ENCODE data around the gene RPS8. TPM values are rescaled to one million over a fixed set of nuclear protein-coding genes. Genes with fewer than 3 reads are reported as not detected.

RPS8 gene
- total and polyA plus RNA-seq, 2 donors from 2014 or later, result 1,449 to 1,538 TPM

- H3K27me3 ChIP-seq (ENCODE audit: control insufficient read depth, insufficient read depth, low read length), result no peaks in the 10 kb centered on the region
- H3K4me1 ChIP-seq (ENCODE audit: control insufficient read depth in 2 of 3, insufficient read depth in 2 of 3, low read depth in 1 of 3, low read length in 3 of 3), result peaks cover 0 to 23% (median 8%) of the 10 kb centered on the region in 3 donors
- H3K36me3 ChIP-seq (ENCODE audit: control insufficient read depth in 2 of 3, insufficient read depth in 3 of 3, low read length in 3 of 3), result no peaks in the 10 kb centered on the region
- H3K9me3 ChIP-seq (ENCODE audit: control insufficient read depth in 2 of 3, insufficient read depth in 1 of 3, low read length in 3 of 3), result no peaks in the 10 kb centered on the region
- no peak overlapping the region for H3K4me3 ChIP-seq (ENCODE audit: low read length in 3 of 3)
- TF ChIP-seq CTCF (IDR thresholded peaks at IDR 0.05; ENCODE audit: borderline replicate concordance, extremely low read depth, insufficient read depth), result no peak
- intact Hi-C loops (cut with DNase I), result loop anchor here (10.0 kb wide), 1 partner anchor 48 kb away; no protein-coding TSS in a partner anchor
- H3K9ac ChIP-seq (ENCODE audit: low read length in 3 of 3), result peak overlapping the region in 1 of 3 donors; percentile 60
- DNase-seq (peak in 1 of 5 donors; percentile 65), FAIRE-seq (no peak)
- H3K27ac ChIP-seq (ENCODE audit: low read depth in 2 of 2, low read length in 2 of 2), result peak overlapping the region in 1 of 2 donors; percentile 1
Observed at GRCh38 chr1:44786841-44787426, 11.6 kb downstream of the RPS8 start.

GRCh38 chr1:44787506-44787905 is 12.2 kb downstream of the RPS8 start:
- H3K9ac ChIP-seq (ENCODE audit: low read length in 3 of 3), result no peak overlapping the region
- FAIRE-seq (no peak), DNase-seq (peak in 2 of 5 donors; percentile 57 to 60)
- TF ChIP-seq CTCF (IDR thresholded peaks at IDR 0.05; ENCODE audit: borderline replicate concordance, extremely low read depth, insufficient read depth), result no peak
- intact Hi-C loops (cut with DNase I), result loop anchor here (10.0 kb wide), 1 partner anchor 47 kb away; no protein-coding TSS in a partner anchor
- no peaks in the 10 kb centered on the region for H3K36me3 ChIP-seq (ENCODE audit: control insufficient read depth in 2 of 3, insufficient read depth in 3 of 3, low read length in 3 of 3)
- no peaks in the 10 kb centered on the region for H3K27me3 ChIP-seq (ENCODE audit: control insufficient read depth, insufficient read depth, low read length)
- no peak overlapping the region for H3K27ac ChIP-seq (ENCODE audit: low read depth in 2 of 2, low read length in 2 of 2)
- H3K4me1 ChIP-seq (ENCODE audit: control insufficient read depth in 2 of 3, insufficient read depth in 2 of 3, low read depth in 1 of 3, low read length in 3 of 3), result peaks cover 0 to 23% (median 8%) of the 10 kb centered on the region in 3 donors
- no peaks in the 10 kb centered on the region for H3K9me3 ChIP-seq (ENCODE audit: control insufficient read depth in 2 of 3, insufficient read depth in 1 of 3, low read length in 3 of 3)
- no peak overlapping the region for H3K4me3 ChIP-seq (ENCODE audit: low read length in 3 of 3)

GRCh38 chr1:44788120-44788860 is 12.9 kb downstream of the RPS8 start, which contains the start of gene BEST4:
Gene BEST4, minus strand, starts transcription at chr1:44788170. Its CDS starts 465 bp downstream, at chr1:44787705.
- Histone ChIP-seq H3K27ac (ENCODE audit: low read depth in 2 of 2, low read length in 2 of 2) (no peak within 1 kb of the TSS), H3K9ac (ENCODE audit: low read length in 3 of 3) (no peak within 1 kb of the TSS), H3K27me3 (ENCODE audit: control insufficient read depth, insufficient read depth, low read length) (no peaks in the 10 kb centered on the region), H3K4me3 (ENCODE audit: low read length in 3 of 3) (no peak within 1 kb of the TSS), H3K4me1 (ENCODE audit: control insufficient read depth in 2 of 3, insufficient read depth in 2 of 3, low read depth in 1 of 3, low read length in 3 of 3) (peaks cover 0 to 23% (median 8%) of the 10 kb centered on the region in 3 donors), H3K9me3 (ENCODE audit: control insufficient read depth in 2 of 3, insufficient read depth in 1 of 3, low read length in 3 of 3) (no peaks in the 10 kb centered on the region), H3K36me3 (ENCODE audit: control insufficient read depth in 2 of 3, insufficient read depth in 3 of 3, low read length in 3 of 3) (no peaks in the 10 kb centered on the region)
- intact Hi-C loops (cut with DNase I), result loop anchor here (10.0 kb wide), 1 partner anchor 47 kb away; no protein-coding TSS in a partner anchor
- DNase-seq (peak in 2 of 5 donors; percentile 14 to 35), FAIRE-seq (no peak)
- TF ChIP-seq CTCF (IDR thresholded peaks at IDR 0.05; ENCODE audit: borderline replicate concordance, extremely low read depth, insufficient read depth), result no peak

All from kidney (tissue), 14 donors.